ENCODE data around the gene CD6.
"Not testable (repeated sequence)": the region's sequence is repeated elsewhere in the genome, so short reads cannot be mapped to it uniquely, and the experiment has no call there.

The CD6 gene

DNA sequence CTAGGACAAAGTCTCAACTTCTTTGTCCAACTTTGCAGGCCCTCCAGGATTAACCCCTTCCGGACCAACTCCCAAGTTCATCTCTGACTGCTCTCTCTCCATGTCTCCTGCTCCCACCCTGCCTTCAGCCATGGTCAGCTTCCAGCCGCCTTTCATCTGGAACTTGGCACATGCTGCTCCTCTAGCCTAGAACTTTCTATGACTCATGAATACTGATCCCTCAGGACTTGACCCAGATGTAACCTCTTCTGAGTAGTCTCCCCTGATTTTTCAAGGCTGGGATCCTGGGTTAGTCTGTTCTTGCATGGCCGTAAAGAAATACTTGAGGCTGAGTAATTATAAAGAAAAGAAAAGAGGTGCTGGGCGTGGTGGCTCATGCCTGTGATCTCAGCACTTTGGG lies 14.3 kb upstream of the CD6 start:
- peak; percentile 22 for DNase-seq

DNA sequence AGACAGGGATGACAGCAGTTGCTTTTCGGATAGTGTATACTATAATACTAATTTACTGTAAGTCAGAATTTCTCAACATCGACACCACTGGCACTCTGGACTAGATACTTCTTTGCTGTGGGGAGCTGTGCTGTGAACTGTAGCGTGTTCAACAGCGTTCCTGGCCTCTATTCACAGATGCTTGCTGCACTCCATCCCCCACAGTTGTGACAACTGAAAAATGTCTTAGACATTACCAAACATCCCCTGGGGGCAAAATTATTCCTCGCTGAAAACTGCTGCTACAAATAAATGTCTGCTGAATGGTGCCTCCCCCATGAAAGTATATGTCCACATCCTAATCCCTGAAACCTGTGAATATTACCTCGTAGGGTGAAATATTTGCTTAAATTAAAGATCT lies 12.0 kb upstream of the CD6 start:
- peak; percentile 43 for DNase-seq

DNA sequence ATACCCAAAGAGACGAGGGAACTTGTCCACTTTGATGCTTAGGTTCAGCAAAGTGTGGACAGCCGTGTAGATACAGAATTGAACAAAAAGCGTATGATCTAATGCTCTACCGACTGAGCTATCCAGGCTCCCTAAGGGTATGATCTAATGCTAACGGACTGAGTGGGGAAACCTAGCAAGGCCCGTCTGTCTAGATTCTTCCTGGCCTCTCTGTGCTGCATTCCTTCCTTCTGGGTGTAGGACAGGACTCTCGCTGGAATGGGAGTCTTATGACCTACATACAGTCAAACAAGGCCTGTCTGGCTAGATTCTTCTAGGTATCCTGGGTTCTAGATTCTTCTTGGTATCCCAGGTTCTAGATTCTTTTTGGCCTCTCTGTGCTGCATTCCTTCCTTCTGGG lies 11.1 kb upstream of the CD6 start:
- DNase-seq = no peak

DNA sequence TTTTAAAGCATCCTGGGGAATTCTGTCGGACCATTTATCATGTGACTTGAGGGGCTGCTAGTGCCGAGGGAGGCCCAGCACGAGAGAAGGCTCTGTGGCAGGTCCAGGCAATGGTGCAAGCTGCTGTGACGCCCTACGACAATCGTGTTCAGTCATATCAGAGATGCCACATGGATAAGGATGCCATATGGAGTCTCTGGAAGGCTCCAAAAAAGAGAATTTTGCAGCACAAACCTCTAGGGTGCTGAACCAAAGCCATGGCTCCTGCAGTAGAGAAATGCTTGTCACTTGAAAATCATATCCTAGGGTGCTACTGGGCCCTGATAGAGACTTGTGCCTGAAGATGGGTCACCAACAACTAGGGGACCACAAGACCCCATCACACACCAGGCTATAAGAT lies 6.7 kb upstream of the CD6 start:
- no peak for DNase-seq

DNA sequence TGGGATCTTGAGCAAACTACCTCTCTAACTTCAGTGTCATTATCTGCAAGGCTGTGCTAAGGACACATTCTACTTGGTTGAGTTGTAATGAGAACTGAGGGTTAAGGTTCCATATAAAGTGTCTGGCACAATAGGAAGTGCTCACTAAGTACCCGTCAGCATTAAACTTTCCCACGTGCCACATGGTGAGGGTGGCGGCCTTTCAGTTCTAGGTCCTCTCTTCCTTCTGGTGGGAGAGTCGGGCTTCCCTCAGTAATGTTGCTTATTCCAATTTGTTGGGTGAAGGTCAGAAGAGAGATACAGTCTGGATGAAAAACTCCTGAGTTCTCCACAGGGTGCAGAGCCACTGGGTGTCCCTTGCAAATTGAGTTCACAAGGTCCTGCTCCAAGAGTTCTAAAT lies 4.6 kb upstream of the CD6 start:
- DNase-seq = no peak

DNA sequence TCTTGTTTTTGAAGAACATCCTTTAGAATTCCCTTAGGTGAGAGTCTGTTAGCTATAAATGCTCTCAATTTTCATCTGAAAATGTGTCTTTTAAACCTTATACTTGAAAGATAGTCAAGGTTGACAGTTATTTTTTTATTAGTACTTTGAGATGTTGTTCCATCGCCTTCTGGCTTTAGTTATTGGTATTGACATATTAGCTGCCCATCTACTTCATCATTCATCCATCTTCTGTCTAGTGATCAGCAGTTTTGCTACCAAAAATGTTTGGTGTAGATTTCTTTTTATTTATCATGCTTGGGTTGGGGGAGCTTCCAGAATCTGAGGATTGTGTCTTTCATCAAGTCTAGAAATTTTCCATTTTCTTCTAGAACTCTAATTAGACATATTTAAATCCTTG lies 3.3 kb upstream of the CD6 start:
- DNase-seq = no peak

DNA sequence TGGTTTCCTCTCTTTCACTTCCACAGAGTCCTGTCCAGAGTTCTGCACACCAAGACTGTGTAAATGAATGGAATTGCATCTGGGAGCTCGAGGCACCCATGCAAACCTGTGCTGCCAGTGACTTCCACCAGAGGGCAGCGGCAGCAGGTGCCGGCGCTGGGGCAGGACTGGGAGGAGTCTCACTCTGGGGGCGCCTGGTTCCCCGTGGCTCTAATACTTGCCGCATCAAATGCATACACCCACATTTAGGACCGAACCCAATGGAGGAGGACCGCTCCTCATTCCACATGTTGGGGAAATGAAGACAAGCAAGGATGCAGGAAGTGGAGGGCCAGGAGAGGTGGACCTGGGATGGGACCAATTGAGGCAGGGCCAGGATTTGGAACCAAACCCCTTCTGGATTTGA lies 1.1 kb upstream of the CD6 start:
- peak; percentile 22 for DNase-seq

DNA sequence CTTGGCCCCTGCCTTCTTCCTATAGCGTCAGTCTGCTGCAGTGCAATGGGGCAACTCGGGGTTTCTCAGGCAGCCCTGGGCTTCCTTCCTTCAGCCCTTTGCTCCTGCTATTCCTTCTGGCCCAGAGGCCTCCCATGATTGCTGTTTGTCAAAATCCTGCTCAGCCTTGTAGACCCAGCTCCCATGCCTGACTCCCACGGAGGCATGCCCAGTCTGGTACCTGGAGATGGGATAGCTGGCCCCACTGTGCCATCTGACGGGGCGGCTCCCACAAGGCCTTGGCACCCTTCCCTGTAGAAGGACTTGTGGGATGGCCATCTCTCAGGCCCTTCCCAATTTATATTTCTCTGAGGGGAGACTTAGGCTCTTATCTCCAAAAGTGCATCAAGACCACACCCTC lies 590 bp upstream of the CD6 start:
- DNase-seq = no peak

DNA sequence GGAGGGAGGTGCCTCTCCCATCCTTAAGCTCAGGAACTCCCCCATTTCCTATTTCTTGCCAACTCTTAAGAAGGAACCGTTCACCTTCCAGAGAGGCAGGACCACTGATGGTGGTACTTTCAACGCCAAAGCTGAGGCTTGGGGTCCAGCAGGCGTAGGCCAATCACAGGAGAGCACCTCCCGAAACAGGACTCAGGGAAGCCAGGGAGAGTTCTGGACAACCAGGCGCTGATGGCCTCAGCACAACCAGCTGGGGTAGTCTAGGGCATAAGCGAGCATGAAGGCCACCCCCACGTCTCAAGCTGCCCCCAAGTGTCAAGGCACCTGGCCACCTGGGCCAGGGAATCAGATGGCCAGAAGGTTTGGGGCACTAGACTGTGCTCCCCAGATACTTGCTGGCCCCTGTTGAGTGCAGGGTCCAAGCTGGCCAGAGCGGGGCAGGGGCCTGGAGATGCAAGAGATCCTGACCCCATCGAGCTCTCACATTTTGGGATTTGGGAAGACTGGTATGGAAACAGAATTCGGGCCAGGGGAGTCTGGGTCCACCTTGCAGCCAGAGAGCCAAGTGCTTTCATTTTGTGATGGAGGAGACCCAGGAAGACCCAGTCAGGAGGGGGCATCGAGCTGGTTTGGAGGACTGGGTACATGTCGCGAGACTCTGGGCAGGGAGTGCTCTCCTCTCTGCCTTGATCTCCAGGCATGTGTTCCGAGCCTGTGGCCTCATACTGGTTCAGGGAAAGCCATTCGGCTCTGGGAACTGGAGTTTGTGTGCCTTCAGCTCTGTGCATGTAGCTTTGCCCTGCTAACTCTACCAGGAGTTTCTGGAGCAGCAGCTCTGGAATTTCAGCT lies 926 bp downstream of the CD6 start:
- no peak for DNase-seq

DNA sequence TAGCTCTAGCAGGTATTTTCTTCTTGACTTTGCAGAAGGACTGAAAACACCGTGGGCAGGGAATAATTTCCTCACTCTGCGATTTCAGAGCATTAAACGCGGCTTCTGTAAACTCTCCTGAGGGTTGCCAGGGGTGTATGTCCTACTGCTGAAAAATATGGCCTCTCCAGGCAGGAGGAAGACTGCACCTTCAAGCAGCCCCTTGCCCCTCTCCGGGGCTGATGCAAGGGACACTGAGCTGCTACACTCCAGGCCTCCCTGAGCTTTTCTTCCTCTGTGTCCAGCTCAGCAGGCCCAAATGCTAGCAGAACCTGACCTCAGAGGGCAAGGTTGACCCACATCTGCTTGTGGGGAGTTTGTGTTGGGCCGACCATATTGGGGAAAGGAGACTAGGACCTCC lies 2.2 kb downstream of the CD6 start:
- no peak for DNase-seq

DNA sequence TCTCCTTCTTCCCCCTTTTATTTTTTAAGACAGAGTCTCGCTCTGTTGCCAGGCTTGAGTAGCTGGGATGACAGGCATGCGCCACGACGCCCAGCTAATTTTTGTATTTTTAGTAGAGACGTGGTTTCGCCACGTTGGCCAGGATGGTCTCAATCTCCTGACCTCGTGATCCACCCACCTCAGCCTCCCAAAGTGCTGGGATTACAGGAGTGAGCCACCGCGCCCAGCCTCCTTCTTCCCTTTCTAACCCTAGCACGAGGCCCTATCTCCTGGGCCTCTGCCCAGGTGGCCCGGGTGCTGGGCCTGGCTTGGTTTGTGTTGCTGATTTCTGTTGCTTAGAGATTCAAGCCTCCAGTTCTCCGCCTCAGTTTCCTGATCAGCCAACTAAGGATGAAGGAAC lies 2.8 kb downstream of the CD6 start:
- not testable (repeated sequence) for DNase-seq

DNA sequence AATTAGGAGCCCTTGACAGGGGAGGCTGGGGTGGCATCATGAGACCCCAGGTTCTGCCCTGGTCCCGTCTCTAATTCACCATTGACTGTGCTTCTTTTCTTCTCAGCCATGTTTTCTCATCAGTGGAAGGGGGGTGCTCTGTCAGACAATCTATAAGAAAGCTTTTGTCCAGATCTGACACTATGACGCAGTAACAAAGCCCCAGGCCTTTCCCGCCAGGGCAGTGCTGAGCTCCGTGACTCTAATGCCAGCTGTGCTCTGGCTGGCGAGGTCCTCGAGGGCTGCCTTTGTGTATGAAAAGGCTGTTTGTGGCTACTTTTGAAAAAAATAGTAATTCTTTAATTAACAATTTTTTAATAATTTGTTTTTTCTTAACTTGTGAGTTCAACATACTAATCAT lies 3.2 kb downstream of the CD6 start:
- DNase-seq = no peak

DNA sequence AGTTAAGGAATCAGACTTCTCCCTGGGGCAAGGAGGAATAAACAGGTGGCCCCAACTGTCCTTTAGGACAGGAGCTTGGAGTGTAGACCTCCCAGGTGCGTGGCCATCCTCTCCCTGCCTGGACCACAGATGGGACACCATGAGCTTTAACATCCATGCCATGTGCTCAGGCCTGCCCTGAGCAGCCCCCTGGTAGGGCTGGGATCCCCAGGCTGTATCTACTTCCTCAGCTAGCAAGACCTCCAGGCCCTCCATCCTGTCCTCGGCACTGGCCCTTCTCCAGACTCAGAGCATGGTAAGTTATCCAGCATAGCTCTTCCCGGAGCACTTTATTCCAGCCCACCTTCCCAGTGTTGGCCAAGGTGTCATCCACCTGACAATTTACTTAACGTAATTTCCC lies 5.7 kb downstream of the CD6 start:
- no peak for DNase-seq

DNA sequence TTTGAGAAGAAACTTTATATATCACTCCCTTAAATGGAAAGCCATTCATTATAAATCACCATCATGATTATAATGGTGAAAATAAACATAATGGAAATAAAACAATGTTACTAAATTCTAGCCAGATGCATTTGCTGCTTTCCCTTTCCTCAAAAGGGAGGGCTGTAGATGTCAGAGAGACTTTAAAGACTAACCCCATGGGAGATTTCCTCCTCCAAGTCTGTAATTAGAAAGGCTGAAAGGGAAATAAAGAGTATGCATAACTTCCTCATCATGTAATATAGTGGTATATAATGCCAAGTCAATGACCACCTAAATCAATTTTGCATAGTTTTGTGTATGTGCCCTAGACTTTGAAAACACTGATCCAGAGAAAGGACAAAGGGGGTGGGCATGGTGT lies 6.4 kb downstream of the CD6 start:
- DNase-seq = no peak

DNA sequence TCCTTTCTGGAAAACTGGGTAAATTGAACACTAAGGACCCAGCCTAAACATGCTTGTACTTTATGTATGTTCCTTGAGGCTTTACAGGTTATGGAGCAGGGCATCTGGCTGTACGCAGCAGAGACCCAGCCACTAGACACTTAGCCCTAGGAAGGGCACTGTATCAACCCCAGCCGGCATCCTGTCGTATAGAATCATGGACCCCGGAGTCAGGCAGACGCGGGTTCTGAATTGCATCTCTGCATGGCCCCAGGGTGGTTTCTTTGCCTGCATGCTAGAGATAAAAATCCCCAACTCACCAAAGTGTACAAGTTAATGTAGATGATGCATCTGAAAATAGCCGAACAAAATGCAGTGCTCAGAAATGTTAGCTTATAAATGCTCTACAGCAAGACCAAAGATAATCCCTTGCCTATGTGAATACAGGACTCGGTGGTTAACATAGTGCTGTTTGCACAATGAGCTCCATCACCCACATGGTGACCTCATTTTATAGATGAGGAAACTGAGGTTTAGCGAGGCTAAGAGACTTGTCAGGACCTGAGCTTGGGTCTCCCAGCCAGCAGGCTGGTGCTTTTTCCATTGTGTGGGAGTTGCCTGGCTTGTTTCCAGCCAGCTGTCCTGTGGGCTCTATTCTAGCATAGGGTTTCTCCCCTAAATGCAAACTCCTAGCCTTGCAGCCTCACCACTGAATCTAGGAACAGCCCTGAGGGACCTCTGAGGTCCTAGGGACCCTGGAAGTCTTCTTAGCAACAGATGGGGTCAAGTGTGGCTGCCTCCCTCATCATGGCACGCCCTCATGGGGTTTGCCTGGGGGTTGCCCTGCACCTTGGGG lies 7.3 kb downstream of the CD6 start:
- no peak for DNase-seq

DNA sequence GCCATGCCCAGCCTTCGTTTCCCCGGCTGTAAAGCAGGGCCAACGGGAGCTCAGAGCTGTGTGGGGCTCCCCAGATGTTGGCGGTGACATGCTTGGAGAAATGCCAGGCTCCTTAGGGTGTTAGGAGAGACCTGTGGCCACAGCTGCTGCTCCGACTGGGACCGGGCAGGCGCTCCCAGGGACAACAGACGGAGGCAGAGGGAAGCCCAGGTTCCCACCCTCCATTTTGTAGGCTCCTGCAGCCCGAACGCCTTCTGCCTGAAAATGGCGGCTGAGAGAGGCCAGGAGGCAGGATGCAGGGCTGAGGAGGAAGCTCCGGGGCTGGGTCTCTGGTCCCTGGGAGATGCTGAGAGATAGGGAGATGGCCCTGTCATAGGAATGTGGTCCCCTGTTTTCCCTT lies 10.0 kb downstream of the CD6 start:
- DNase-seq = no peak

DNA sequence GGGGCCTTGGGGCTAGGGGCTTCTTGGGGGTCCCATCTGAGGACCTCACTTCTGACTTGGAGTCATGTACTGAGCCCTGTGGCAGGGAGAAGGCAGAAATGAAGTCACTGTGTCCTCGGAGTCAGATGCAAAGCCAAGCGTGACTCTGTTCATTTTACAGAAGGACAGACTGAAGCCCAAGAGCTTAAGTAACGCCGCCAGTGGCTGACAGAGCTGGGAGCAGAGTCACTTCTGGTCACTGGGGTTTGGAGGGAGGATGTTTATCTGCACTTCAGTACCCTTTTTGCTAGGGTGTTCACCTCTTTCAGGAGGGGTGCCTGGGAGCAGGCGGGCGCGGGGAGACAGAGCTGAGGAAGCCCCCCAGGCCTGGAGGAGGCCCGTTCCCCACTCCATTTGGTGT lies 10.7 kb downstream of the CD6 start:
- no peak for DNase-seq

DNA sequence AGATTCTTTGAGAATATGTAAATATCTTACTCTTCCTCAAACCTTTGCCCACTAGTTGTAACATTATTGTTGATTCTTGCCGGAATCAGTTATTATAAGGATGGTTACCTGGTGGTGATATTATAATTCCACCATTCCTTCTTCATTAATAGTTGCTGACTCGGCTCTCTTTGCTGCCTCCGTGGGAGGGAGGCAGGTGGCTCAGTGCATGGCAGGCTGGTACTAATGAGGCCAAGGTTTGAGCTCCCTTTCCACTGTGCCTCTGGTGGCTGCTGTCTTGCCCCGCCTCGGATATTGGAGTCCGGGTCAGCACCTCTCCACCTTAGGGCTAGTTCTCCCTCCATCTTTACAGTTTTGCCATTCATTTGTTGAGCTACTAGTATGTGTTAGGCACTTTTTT lies 12.7 kb downstream of the CD6 start:
- DNase-seq = no peak

DNA sequence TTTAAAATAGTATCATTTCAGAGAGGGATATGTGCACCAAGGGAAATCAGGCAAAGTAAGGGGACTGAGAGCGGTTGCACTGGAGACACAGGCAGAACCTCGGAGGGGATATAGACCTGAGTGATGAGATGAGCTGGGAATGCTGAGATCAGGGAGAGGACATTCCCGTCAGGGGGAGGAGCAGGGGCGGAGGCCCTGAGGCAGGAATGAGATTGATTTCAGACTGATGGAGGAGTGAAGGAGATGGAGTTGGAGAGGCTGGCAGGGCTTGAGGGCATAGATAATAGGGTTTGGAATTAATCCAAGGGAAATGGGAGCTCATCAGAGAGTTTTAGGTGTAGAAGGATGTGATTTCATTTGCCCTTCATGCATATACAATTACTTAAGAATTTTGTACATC lies 13.2 kb downstream of the CD6 start:
- DNase-seq = no peak

DNA sequence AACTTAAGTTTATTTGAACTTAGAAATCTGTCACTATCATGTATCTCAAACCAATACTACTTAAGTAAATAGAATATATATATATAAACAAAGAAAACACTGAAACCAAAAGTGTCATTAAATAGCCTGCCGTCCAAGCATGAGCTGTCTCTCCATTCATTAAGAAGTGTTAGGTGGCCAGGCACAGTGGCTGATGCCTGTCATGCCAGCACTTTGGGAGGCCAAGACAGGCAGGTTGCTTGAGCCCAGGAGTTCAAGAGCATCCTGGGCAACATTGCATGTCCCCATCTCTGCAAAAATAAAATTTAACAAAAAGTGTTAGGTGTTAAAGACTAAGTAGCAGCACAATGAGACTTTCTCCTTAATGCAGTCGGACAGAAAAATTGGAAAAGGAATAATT lies 14.0 kb downstream of the CD6 start:
- DNase-seq = no peak

DNA sequence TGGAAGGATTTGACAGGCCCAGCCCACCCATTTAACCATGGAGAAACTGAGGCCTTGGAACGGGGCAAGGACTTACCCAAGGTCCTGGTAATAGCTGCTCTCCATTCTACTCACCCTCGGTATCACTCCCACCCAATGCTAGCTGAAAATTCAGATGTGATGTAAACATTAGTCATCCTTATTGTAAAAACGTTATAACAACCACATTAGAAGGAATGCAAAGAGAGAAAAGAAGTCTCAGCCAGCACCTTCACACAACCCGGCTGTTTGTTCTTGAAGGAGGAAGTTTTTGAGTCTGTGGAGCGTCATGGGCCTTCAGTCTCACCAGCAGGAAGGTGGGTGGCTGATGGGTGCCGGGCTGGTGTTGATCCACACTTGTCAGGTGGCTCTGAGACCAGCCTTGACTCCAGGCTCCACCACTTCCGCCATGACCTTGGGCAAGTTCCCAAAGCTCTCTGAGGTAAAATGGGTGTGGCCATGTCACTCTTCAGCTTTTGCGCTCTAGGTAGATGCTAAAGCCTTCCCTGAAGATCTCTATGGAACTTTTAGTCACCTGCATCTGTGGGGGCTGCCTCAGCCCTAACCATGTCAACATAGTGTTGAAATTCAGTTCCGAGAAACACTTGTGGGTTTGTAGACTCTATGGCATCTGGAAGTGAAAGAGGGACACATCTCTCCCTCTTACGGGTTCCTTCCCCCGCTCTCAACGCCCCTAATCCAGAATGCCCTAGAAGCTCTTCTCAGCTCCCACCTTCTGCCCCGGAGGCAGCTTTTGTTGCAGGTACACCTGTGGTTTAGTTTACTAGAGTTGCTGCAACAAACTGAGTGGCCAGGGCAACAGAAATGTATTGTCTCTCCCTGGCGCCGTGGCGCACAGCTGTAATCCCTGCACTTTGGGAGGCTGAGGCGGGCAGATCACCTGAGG lies 14.8 kb downstream of the CD6 start:
- DNase-seq = peak; percentile 50

DNA sequence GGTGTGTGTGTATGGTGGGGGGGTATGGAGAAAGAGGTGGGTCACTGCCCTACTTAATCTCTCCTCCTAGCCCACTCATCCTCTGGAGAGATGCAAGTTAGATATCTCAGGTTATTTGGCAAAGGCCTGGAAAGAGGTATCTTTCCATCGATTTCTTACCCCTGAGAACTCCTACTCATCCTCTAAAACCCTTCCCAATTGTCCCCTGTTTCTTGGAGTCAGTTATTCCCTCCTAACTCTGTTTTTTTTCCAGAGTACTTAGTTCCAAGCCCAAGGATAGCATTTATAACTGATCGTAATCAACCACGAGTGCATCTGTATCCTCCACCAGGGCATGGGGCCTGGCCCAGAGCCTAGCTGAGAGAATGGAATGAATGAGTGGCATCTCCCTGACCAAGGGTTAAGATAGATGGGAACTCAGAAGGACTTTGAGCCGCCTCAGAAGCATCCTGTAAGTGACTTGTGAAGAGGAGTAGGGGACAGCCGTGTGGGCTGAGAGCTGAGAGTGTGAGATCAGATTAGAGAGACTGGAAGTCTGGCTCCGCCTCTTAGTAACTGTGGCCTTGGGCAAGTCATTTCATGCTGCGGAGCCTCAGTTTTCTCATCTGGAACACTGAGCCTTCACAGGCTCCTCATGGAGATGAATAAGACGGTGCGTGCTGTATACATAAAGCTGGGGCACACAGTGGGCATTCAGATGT lies 16.2 kb downstream of the CD6 start:
- no peak for DNase-seq

DNA sequence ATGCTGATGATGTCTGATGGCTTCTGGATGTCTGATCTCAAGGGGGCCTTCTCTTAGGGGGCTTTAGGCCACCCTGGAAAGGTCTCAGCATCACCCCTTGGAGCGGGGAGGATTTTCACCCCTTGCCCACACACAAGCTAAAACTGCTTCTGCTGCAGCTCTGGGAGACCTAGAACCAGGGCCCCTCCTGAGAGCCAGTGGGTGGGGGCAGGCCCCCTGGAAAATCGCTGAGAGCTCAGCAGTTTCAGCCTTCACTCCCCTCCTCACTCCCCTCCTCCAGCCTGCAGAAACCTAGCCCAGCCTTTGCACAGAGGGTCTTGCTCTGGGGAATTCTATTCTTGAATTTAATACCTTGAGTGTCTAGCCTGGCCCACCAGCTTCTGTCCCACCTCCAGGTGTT lies 17.2 kb downstream of the CD6 start:
- no peak for DNase-seq

Measured in fibroblast of skin of right biceps (primary cell).